HuH-7.5 (cell line): ENCODE measurements around the gene ANAPC1.
"Not testable (repeated sequence)": the region's sequence is repeated elsewhere in the genome, so short reads cannot be mapped to it uniquely, and the experiment has no call there.

Experiments
- DNase-seq: peaks from one replicate; pipeline ENCODE4 v3.0.0; 2011; ENCODE audit warnings: low spot score

The ANAPC1 gene

DNA sequence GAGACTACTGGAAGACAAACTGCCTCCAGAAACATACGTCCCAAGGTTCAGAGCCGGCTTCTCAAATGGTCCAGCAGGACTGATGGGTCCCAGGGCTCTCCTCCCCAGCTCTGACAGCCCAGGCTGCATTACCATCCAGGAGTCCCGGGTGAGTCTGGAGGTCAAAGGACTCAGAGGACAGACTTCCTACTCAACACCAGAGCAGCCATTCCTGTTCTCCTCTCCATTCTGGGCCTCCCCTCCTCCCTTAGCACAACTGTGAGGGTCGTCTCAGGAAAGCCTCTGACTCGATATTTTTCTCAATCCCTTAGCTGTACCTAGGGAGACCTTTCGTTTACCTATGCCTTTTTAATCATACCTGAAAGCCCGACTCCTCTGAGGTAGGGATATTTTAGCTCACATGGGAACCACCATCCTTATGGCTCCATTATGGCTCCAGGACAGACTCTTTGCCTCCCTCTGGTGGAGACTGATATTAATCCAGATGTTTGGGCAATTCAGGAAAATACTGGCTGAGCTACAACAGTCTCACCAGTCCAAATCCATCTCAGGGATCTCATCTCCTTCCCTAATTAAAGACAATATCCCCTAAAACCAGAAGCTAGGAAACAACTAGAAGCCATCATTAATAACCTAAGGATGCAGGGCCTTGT lies 70.9 kb downstream of the ANAPC1 start:
- not testable (repeated sequence) for DNase-seq

DNA sequence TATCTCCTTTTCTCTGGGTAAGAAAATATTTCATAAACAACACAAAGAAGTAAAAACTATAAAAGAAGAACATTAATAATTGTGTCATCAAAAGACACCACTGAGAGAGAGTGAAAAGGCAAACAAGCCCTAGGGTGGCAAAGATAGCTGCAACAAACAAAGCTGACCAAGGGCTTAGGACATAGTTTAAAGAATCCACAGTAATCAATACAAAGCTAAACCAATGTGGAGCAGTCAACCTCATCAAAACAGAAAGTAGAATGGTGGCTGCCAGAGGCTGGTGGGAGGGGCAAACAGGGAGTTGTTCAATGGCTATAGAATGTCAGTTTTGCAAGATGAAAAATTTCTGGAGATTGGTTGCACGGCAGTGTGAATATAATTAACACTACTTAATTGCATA lies 93.4 kb downstream of the ANAPC1 start:
- not testable (repeated sequence) for DNase-seq

DNA sequence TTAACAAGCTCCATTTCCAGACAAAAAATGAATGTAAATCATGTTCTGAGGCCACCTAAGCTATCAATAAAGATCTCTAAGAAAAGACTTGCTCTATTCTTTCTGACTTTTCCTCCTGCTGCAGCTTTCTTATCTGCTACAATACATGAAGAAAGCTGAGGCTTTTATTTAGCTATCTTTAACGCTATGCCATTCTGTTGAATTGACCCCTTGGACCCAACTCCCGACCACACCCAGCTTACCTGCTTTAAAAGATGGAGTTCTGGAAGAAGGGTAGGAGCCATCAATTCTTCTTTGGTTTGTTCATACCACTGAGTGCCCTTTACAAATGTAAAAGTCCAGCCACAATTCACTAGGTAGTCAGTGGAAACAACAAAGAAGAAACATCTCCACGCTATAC lies 99.9 kb downstream of the ANAPC1 start:
- not testable (repeated sequence) for DNase-seq

DNA sequence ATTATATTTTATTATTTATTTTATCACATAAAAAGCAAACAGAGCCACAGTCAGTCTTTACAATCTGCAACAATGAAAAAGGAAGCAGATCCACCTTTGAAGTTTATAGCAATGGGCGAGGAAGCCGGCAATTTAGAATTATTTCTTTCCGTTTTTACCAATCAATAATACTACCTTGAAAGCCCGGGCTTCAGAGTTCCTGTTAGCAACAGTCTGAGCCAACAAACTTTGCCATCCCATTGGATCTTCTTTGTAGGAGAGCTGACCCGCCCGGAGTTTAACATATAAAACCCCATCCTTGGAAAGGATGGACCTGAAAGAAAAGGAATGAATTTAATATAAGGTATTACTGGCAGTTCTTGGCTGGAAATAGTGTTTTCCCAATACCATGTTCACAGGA lies 101.8 kb downstream of the ANAPC1 start:
- not testable (repeated sequence) for DNase-seq

DNA sequence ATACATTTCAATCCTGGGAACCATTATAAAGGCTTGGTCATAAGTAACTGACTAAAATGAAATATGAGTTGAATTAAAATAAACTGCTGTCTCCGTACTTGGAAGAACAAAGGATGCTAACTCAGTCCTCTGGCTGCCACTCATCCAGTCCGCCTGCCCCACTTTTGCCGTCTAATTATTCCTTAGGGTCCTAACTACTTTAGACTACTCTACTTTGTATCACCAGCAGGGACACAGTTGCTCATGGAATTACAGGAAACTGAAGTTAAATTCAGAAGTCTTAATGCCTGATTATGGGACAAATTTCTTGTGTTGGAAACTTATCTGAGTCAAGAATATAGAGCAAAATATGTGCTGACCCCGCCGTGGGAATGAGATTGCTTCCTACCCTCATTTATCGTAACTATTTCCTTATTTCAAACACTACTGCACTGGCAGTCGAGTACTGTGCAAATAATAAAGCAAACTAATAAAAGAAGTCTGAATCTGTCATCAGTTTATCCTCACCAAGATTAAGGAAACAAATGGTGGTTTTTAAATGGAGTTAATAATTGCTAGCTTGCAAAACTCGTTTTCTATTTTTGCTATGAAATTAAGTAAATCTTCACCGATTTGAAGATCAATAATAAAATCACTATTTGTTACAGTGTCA lies 102.4 kb downstream of the ANAPC1 start:
- DNase-seq: not testable (repeated sequence)

DNA sequence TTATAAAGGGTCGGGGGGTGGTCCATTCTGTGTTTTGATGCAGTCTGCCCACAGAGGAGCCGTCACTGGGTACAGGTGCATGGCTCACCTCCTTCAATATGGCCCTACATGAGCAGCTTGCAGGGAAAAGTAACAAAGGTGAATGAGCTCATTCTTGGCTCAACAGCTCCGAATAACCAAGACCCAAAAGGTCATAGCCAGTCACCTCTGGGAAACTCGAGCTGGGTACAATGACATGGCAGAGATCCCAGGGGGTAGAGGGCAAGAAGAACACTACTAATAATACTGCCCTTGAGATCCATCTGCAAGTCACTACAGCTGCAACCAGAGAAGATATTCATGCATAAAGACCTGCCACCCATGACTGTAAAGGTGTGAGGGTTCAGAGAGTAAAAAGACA lies 106.8 kb downstream of the ANAPC1 start:
- not testable (repeated sequence) for DNase-seq

DNA sequence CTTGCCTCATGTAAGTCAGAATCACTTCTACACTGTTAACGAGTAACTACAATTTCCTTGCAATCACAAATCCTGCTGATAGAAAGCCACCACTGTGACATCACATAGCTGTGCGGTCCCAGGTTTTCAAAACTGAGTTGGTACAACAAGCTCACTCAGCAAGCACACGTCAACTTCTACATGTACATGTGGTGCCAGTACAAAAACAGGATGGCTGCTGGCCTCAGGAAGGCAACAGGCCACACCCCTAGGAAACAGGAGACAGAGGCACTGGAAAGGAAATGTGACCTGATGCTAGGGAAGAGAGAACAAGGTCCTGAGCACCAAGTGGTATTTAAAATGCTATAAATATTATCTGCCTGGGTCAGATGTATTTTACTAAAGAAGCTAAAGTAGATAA lies 107.7 kb downstream of the ANAPC1 start:
- not testable (repeated sequence) for DNase-seq

DNA sequence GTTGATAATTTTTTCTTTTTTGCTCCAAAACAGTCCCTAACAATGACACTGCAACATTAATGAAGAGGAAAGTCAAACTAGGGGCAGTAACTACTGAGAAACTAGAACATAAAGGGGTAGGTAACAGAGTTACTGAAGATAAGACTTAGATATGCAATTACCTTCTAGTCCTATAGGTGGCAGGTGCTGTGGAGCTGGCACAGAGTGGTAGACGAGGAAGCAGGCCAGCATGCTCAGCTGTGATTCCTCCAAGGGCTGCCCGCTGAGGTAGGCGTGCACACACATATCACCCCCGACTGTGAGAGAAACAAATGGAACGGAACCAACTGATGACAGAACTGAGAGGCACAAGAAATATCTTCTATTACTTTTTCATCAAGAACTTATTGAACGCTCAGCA lies 111.8 kb downstream of the ANAPC1 start:
- DNase-seq: not testable (repeated sequence)

DNA sequence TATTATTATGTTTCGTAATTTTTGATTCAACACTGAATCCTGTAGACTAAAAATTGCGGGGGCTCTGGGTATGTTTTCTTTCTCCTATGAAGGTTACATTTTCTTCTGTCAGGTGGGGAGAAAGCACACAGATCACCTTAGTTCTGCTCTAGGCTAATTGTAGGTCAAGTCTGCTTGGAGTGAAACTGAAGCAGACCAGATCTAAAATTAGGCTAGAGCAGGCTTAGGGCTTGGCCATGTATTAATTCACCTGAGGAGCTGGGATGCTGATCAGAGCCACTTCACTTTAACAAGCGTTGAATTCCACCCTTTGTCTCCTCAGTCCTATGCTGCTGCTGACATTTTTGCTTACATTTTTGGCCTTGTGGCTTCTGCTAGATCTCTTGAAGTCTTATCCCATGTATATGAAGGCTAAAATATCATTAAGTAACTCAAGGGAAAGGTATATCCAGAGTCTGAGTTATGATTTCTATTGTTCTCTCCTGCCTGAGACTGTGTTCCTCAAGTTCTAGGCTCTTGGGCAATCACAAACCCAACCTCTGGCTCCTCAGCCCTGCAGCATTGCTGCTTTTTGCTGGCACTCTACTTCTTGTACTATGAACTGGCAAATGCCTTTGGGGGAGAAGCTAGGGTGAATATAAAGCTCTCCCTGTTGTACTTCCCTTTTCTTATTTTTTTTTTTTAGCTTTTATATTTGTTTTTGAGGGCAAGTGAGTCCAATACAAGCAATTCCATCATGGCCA lies 112.9 kb downstream of the ANAPC1 start:
- not testable (repeated sequence) for DNase-seq

DNA sequence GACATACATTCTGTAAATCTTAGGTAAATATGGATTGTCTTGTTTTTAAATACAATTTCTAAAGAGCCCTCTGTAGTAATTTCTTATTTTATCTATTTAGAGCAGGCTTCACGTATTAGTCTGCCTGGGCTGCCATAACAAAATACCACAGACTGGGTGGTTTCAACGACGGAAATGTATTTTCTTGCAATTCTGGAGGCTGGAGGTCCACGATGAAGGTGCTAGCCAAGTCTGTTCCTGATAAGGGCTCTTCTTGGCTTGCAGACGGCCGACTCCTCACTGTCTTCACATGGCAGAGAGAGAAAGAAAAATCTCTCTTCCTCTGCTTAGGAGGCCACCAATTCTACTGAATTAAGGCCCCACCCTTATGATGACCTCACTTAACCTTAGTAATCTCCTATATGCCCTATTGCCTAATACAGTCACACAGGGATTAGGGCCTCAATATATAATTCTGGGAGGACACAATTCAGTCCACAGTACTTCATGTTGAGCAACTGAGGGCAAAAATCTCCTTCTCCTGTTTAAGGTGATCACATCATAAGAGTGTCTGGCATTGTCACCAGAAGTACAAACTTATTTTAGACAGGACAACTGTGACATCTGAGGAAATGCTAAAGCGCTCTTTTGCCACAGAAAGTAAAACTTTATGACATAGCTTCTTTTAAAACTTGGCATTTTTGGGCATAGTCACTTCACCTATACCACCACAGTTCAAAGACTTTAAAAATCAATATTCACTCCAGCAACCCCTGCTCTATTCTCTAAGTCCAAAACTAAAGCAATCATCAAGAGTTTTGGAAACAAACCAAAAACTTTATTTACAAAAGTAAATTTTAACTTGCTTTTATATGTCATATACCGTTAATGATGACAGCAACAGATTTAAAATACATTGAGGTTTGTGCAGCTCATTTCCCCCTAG lies 115.5 kb downstream of the ANAPC1 start:
- not testable (repeated sequence) for DNase-seq

DNA sequence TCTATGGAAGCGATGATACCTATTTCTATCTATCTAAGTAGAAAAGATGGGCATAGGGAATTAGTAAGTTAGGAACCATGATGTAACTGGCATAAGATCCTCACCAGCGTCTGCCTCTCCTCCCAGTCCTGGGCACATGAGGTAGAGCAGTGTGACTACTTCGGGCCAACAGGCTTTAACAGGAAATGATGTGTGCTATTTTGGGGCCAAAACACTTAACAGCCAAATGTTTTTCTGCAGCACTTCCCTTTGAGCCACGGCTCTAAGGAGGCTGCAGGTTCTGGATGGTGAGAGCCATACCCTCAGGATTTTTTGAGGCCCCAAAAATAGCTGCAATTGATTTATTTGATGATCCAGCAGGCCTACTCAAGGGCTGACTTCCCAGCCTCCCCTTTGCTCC lies 116.9 kb downstream of the ANAPC1 start:
- not testable (repeated sequence) for DNase-seq

DNA sequence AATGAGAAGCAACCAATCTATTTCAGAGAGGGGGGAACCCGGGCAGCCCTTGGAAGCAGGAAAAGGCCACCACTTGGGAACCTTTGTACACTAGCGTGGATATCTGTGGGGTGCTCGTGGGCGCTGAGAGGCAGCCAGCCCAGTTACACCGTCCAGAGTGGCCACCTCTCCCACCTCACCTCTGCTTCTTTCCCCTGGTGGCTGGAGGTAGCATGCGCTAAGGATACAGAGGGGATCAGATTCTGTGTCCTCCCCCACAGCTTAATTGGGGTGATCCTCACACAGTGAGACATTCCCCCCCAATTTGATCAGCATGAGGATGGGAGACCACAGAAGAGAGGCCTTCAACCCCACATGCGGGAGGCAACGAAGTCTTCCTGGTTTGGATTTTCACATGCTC lies 117.7 kb downstream of the ANAPC1 start:
- DNase-seq: not testable (repeated sequence)

- DNase-seq: not testable (repeated sequence)
Measured at GRCh38 chr2:111764151-111764550, 119.8 kb downstream of the ANAPC1 start.

- not testable (repeated sequence) for DNase-seq
Measured at GRCh38 chr2:111760697-111761284, 123.2 kb downstream of the ANAPC1 start.

GRCh38 chr2:111752533-111752932 lies 131.5 kb downstream of the ANAPC1 start:
- DNase-seq: not testable (repeated sequence)

DNA sequence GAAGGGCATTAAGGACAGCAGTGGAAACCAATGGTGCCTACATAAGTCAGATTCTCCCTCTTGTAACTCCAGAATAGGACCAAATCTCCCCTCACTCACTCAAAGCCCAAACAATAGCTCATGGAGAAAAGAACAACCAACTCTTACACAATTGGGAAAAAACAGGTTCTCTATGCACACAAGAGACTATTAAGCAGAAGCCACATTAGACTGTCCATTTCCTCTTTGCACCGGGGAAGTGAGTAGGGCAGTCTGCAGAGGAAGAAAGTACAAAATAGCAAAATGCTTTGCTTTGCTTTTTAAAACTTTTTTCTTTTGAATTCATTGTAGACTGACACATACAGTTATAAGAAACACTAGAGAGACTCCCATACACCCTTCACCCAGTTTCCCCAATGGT lies 133.4 kb downstream of the ANAPC1 start:
- not testable (repeated sequence) for DNase-seq

GRCh38 chr2:111748429-111748828 lies 135.6 kb downstream of the ANAPC1 start:
- DNase-seq: not testable (repeated sequence)

GRCh38 chr2:111747410-111748115 lies 136.4 kb downstream of the ANAPC1 start:
- DNase-seq: not testable (repeated sequence)

GRCh38 chr2:111744751-111745150 lies 139.2 kb downstream of the ANAPC1 start:
- DNase-seq: not testable (repeated sequence)

GRCh38 chr2:111741517-111741916 lies 142.5 kb downstream of the ANAPC1 start:
- not testable (repeated sequence) for DNase-seq
